HEK293 (cell line): ENCODE data around the gene PEX5L.

Experiments used
- CTCF ChIA-PET: fragments of 350-600 bp; formaldehyde crosslinking; extraction: SDS; loops from one replicate; lab custom pipeline; 2021; ENCODE audit warnings: antibody characterized with exemption; lab: Yijun Ruan, JAX
- POLR2A ChIA-PET: fragments of 300-600 bp; formaldehyde crosslinking; extraction: SDS; loops from one replicate; lab custom pipeline; 2020; ENCODE audit warnings: antibody characterized with exemption, inconsistent platforms; lab: Yijun Ruan, JAX
- H3K27ac ChIP-seq: fragments of 200-500 bp; sonication (Bioruptor generic); 2 replicates; pipeline ENCODE4 v1.5.1; 2014; ENCODE audit warnings: low read depth, low read length, control low read depth, inconsistent platforms; ENCODE audit errors: extremely low read depth
- H3K36me3 ChIP-seq, 2 experiments: fragments of 200-500 bp in 1 of 2; sonication (Bioruptor generic) in 1 of 2; 1 replicate in 1 of 2; 2 replicates in 1 of 2; pipeline ENCODE4 v1.5.1; 2014 to 2017; ENCODE audit warnings: inconsistent platforms in 2 of 2, low read length in 2 of 2; ENCODE audit not compliant: control insufficient read depth in 2 of 2, insufficient read depth in 1 of 2
- H3K4me1 ChIP-seq: fragments of 200-500 bp; sonication (Bioruptor generic); 2 replicates; pipeline ENCODE4 v1.5.1; 2014; ENCODE audit warnings: mild to moderate bottlenecking, low read length, inconsistent platforms; ENCODE audit not compliant: control insufficient read depth, insufficient read depth
- H3K4me3 ChIP-seq: 2 replicates; pipeline ENCODE4 v1.5.1; 2011; ENCODE audit warnings: low read depth, mild to moderate bottlenecking, control low read depth, low read length, moderate library complexity
- H3K9me3 ChIP-seq: fragments of 200-500 bp; sonication (Bioruptor generic); 2 replicates; pipeline ENCODE4 v1.5.1; 2014; ENCODE audit warnings: low read depth, low read length, inconsistent platforms; ENCODE audit not compliant: control insufficient read depth, insufficient read depth
- EGR2 ChIP-seq: fragments of 450-650 bp; formaldehyde crosslinking; IDR thresholded peaks from 2 replicates; pipeline ENCODE4 v1.5.1; 2016; ENCODE audit warnings: low read depth, missing biosample characterization, missing genetic modification characterization
- ELK4 ChIP-seq: IDR thresholded peaks from 2 replicates; pipeline ENCODE4 v1.6.1; 2011; ENCODE audit warnings: mild to moderate bottlenecking, low read depth, low read length, borderline replicate concordance
- KLF10 ChIP-seq: fragments of 450-650 bp; IDR thresholded peaks from 2 replicates; pipeline ENCODE4 v1.5.1; 2018; ENCODE audit warnings: missing biosample characterization, mild to moderate bottlenecking, missing genetic modification characterization
- PATZ1 ChIP-seq: fragments of 450-650 bp; formaldehyde crosslinking; IDR thresholded peaks from 2 replicates; pipeline ENCODE4 v1.5.1; 2016; ENCODE audit warnings: missing biosample characterization, missing genetic modification characterization
- SP7 ChIP-seq: fragments of 450-650 bp; formaldehyde crosslinking; IDR thresholded peaks from 2 replicates; pipeline ENCODE4 v1.5.1; 2016; ENCODE audit warnings: missing biosample characterization, missing genetic modification characterization
- YY1 ChIP-seq: fragments of 450-650 bp; formaldehyde crosslinking; IDR thresholded peaks from 2 replicates; pipeline ENCODE4 v1.5.1; 2018; ENCODE audit warnings: missing biosample characterization, missing genetic modification characterization
- ZFP41 ChIP-seq: fragments of 450-650 bp; formaldehyde crosslinking; IDR thresholded peaks from 2 replicates; pipeline ENCODE4 v1.5.1; 2016; ENCODE audit warnings: missing biosample characterization, missing genetic modification characterization, borderline replicate concordance
- ZNF112 ChIP-seq: fragments of 450-650 bp; formaldehyde crosslinking; IDR thresholded peaks from 2 replicates; pipeline ENCODE4 v1.5.0; 2017; ENCODE audit warnings: missing biosample characterization, missing genetic modification characterization
- ZNF169 ChIP-seq: fragments of 450-650 bp; formaldehyde crosslinking; IDR thresholded peaks from 2 replicates; pipeline ENCODE4 v1.5.1; 2016; ENCODE audit warnings: missing biosample characterization, missing genetic modification characterization
- ZNF211 ChIP-seq: fragments of 450-650 bp; formaldehyde crosslinking; IDR thresholded peaks from 2 replicates; pipeline ENCODE4 v1.5.1; 2016; ENCODE audit warnings: low read depth, missing biosample characterization, missing genetic modification characterization
- ZNF221 ChIP-seq: fragments of 450-650 bp; formaldehyde crosslinking; IDR thresholded peaks from 2 replicates; pipeline ENCODE4 v1.5.1; 2017; ENCODE audit warnings: missing biosample characterization, missing genetic modification characterization, borderline replicate concordance
- ZNF302 ChIP-seq: fragments of 450-650 bp; formaldehyde crosslinking; IDR thresholded peaks from 2 replicates; pipeline ENCODE4 v1.5.1; 2016; ENCODE audit warnings: missing biosample characterization, missing genetic modification characterization, low read depth
- ZNF37A ChIP-seq: fragments of 450-650 bp; IDR thresholded peaks from 2 replicates; pipeline ENCODE4 v1.5.1; 2018; ENCODE audit warnings: missing biosample characterization, missing genetic modification characterization
- ZNF473 ChIP-seq: fragments of 450-650 bp; formaldehyde crosslinking; IDR thresholded peaks from 2 replicates; pipeline ENCODE4 v1.5.1; 2017; ENCODE audit warnings: missing biosample characterization, missing genetic modification characterization
- ZNF513 ChIP-seq: fragments of 450-650 bp; IDR thresholded peaks from 2 replicates; pipeline ENCODE4 v1.5.1; 2018; ENCODE audit warnings: missing biosample characterization, missing genetic modification characterization
- ZNF623 ChIP-seq: fragments of 450-650 bp; formaldehyde crosslinking; IDR thresholded peaks from 2 replicates; pipeline ENCODE4 v1.5.1; 2016; ENCODE audit warnings: missing biosample characterization, missing genetic modification characterization
- ZNF704 ChIP-seq: fragments of 450-650 bp; formaldehyde crosslinking; IDR thresholded peaks from 2 replicates; pipeline ENCODE4 v1.5.1; 2016; ENCODE audit warnings: missing biosample characterization, missing genetic modification characterization
- ZNF785 ChIP-seq: fragments of 450-650 bp; formaldehyde crosslinking; IDR thresholded peaks from 2 replicates; pipeline ENCODE4 v1.5.1; 2016; ENCODE audit warnings: missing biosample characterization, missing genetic modification characterization
- ZSCAN16 ChIP-seq: fragments of 450-650 bp; formaldehyde crosslinking; IDR thresholded peaks from 2 replicates; pipeline ENCODE4 v1.5.1; 2016; ENCODE audit warnings: missing biosample characterization, missing genetic modification characterization
- ZXDB ChIP-seq: fragments of 450-650 bp; formaldehyde crosslinking; IDR thresholded peaks from 2 replicates; pipeline ENCODE4 v1.5.1; 2016; ENCODE audit warnings: missing biosample characterization, missing genetic modification characterization
- TF ChIP-seq, protein P1 (sequence below): fragments of 450-650 bp; formaldehyde crosslinking; IDR thresholded peaks from 2 replicates; pipeline ENCODE4 v1.5.0; 2017; ENCODE audit warnings: missing biosample characterization, missing genetic modification characterization, borderline replicate concordance
- TF ChIP-seq, protein P2 (sequence below): fragments of 450-650 bp; formaldehyde crosslinking; IDR thresholded peaks from 2 replicates; pipeline ENCODE4 v1.5.1; 2017; ENCODE audit warnings: missing biosample characterization, missing genetic modification characterization
- TF ChIP-seq, protein P3 (sequence below): fragments of 450-650 bp; formaldehyde crosslinking; IDR thresholded peaks from 2 replicates; pipeline ENCODE4 v1.5.1; 2016; ENCODE audit warnings: missing biosample characterization, missing genetic modification characterization

The PEX5L gene

GRCh38 chr3:179950840-179951239 lies 85.9 kb downstream of the PEX5L start (continued):
- TF ChIP-seq ZNF112 (tag by site-specific recombination) = no peak
- no peak for TF ChIP-seq ZFP41
- no peak for TF ChIP-seq ZNF37A (tag by site-specific recombination)
- TF ChIP-seq, all 188 proteins: peak for 0

DNA sequence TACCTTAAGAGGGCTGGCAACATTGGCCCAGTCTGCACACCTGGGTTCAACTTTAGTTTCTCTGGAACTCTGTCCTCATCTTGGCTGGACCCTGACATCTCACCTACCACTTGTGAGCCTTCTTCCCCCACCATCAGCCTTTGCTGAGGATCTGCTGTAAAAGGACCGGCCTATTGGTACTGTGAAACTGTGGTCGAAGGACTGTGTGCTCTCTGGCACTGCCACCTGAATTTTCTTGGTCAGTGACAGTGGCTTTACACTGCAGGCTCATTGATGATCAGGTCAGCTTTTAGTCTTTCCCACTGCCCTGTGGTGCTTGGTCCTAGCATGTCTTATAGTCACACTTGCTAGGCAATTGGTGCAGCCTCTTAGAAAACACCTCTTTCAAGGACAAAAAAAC lies 86.9 kb downstream of the PEX5L start:
- Histone ChIP-seq H3K9me3 (no peaks in the 10 kb centered on the region), H3K4me1 (no peaks in the 10 kb centered on the region), H3K4me3 (no peak overlapping the region), H3K36me3 (no peaks in the 10 kb centered on the region), H3K27ac (no peak overlapping the region)
- POLR2A ChIA-PET = no interaction called here
- TF ChIP-seq YY1 (tag by site-specific recombination) = no peak
- CTCF ChIA-PET = no interaction called here

DNA sequence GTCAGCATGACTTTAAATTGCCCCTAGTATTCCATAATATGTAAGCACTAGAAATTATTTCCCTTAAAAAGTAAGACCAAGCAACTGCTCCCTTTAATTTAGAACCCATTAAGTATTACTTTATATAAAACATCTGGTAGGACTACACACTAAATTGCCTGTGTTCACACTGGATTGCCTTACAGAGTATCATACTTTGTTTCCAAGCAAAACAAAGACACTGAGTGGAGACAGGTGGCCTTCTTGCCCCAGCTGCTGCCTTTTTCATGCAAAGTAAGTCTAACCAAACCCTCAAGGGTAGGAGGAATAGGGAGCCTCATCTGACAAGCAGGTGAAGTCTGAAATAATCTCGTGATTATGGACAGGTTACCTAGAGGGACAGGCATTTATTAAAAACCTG lies 87.3 kb downstream of the PEX5L start:
- POLR2A ChIA-PET = no interaction called here

More for the DNA sequence above, 87.3 kb downstream of the PEX5L start:
- H3K9me3 ChIP-seq = no peaks in the 10 kb centered on the region
- H3K4me3 ChIP-seq = no peak overlapping the region
- CTCF ChIA-PET = no interaction called here
- TF ChIP-seq KLF10 (tag by site-specific recombination) (no peak), ZNF623 (tag by site-specific recombination) (no peak), ZNF473 (tag by site-specific recombination) (no peak), ZXDB (tag by site-specific recombination) (no peak), ZNF169 (no peak), ZNF302 (tag by site-specific recombination) (no peak), ZNF211 (tag by site-specific recombination) (no peak), ZNF513 (tag by site-specific recombination) (no peak), ELK4 (no peak), PATZ1 (no peak), SP7 (tag by site-specific recombination) (no peak), ZNF785 (tag by site-specific recombination) (no peak), ZSCAN16 (no peak), ZNF704 (tag by site-specific recombination) (no peak), EGR2 (tag by site-specific recombination) (no peak), ZNF221 (tag by site-specific recombination) (no peak)
- TF ChIP-seq, protein P1, sequence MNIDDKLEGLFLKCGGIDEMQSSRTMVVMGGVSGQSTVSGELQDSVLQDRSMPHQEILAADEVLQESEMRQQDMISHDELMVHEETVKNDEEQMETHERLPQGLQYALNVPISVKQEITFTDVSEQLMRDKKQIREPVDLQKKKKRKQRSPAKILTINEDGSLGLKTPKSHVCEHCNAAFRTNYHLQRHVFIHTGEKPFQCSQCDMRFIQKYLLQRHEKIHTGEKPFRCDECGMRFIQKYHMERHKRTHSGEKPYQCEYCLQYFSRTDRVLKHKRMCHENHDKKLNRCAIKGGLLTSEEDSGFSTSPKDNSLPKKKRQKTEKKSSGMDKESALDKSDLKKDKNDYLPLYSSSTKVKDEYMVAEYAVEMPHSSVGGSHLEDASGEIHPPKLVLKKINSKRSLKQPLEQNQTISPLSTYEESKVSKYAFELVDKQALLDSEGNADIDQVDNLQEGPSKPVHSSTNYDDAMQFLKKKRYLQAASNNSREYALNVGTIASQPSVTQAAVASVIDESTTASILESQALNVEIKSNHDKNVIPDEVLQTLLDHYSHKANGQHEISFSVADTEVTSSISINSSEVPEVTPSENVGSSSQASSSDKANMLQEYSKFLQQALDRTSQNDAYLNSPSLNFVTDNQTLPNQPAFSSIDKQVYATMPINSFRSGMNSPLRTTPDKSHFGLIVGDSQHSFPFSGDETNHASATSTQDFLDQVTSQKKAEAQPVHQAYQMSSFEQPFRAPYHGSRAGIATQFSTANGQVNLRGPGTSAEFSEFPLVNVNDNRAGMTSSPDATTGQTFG = no peak
- TF ChIP-seq, protein P2, sequence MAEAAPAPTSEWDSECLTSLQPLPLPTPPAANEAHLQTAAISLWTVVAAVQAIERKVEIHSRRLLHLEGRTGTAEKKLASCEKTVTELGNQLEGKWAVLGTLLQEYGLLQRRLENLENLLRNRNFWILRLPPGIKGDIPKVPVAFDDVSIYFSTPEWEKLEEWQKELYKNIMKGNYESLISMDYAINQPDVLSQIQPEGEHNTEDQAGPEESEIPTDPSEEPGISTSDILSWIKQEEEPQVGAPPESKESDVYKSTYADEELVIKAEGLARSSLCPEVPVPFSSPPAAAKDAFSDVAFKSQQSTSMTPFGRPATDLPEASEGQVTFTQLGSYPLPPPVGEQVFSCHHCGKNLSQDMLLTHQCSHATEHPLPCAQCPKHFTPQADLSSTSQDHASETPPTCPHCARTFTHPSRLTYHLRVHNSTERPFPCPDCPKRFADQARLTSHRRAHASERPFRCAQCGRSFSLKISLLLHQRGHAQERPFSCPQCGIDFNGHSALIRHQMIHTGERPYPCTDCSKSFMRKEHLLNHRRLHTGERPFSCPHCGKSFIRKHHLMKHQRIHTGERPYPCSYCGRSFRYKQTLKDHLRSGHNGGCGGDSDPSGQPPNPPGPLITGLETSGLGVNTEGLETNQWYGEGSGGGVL (tag by site-specific recombination) = no peak
- TF ChIP-seq, protein P3, sequence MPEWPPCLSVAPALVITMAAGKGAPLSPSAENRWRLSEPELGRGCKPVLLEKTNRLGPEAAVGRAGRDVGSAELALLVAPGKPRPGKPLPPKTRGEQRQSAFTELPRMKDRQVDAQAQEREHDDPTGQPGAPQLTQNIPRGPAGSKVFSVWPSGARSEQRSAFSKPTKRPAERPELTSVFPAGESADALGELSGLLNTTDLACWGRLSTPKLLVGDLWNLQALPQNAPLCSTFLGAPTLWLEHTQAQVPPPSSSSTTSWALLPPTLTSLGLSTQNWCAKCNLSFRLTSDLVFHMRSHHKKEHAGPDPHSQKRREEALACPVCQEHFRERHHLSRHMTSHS (tag by site-specific recombination) = no peak
- no peak overlapping the region for H3K27ac ChIP-seq
- H3K36me3 ChIP-seq = no peaks in the 10 kb centered on the region
- H3K4me1 ChIP-seq = no peaks in the 10 kb centered on the region
